Mesenteric fat pad (tissue), 1 donor: ENCODE measurements around the gene LDLRAD4. TPM values are rescaled to one million over a fixed set of nuclear protein-coding genes. Genes with fewer than 3 reads are reported as not detected.
"Not testable (repeated sequence)": the region's sequence is repeated elsewhere in the genome, so short reads cannot be mapped to it uniquely, and the experiment has no call there.

Experiments
- DNase-seq: peaks from one replicate; pipeline ENCODE4 v3.0.0-alpha.2; 2020; ENCODE audit warnings: low spot score
- total RNA-seq: library from RNA; stranded (reverse); fragmentation: NEBNext Ultra II Directional; extraction: Animal tissue kit (Norgen Biotek cat#: 25700); gene quantifications from one replicate; pipeline ENCODE4 v1.2.1, GENCODE V29; 2021
- donor health status: DM: yes; HTN: yes; CAD: no.

The LDLRAD4 gene
- total RNA-seq, 1 donor from 2014 or later, result 39.6 TPM

GRCh38 chr18:13606604-13607254 is 388.2 kb downstream of the LDLRAD4 start:
- DNase-seq, result no peak

- not testable (repeated sequence) for DNase-seq
These were observed 389.5 kb downstream of the LDLRAD4 start for GRCh38 chr18:13608024-13608562.

- DNase-seq, result no peak
These were observed 390.4 kb downstream of the LDLRAD4 start for GRCh38 chr18:13608791-13609532.

GRCh38 chr18:13610555-13611141 is 392.1 kb downstream of the LDLRAD4 start:
- no peak for DNase-seq

GRCh38 chr18:13611142-13611600 is 392.6 kb downstream of the LDLRAD4 start:
- no peak for DNase-seq

GRCh38 chr18:13611601-13612195 is 393.1 kb downstream of the LDLRAD4 start:
- no peak for DNase-seq

GRCh38 chr18:13612196-13612997 is 393.8 kb downstream of the LDLRAD4 start:
- no peak for DNase-seq

GRCh38 chr18:13613099-13613498 is 394.5 kb downstream of the LDLRAD4 start:
- no peak for DNase-seq

- no peak for DNase-seq
These were observed 395.3 kb downstream of the LDLRAD4 start for GRCh38 chr18:13613591-13614501.

- DNase-seq, result no peak
These were observed 396.2 kb downstream of the LDLRAD4 start for GRCh38 chr18:13614641-13615288.

GRCh38 chr18:13615432-13615861 is 396.9 kb downstream of the LDLRAD4 start:
- no peak for DNase-seq

GRCh38 chr18:13616041-13616440 is 397.5 kb downstream of the LDLRAD4 start:
- no peak for DNase-seq

GRCh38 chr18:13616525-13617035 is 398.0 kb downstream of the LDLRAD4 start:
- no peak for DNase-seq

GRCh38 chr18:13617826-13618515 is 399.4 kb downstream of the LDLRAD4 start:
- DNase-seq, result no peak

GRCh38 chr18:13618760-13619438 is 400.3 kb downstream of the LDLRAD4 start:
- DNase-seq, result no peak

- no peak for DNase-seq
These were observed 401.1 kb downstream of the LDLRAD4 start for GRCh38 chr18:13619505-13620205.

- DNase-seq, result no peak
These were observed 401.7 kb downstream of the LDLRAD4 start for GRCh38 chr18:13620206-13620672.
